GM19240 (cell line): ENCODE measurements around the gene GLYATL1.

Source experiments
- DNase-seq: peaks from one replicate; pipeline ENCODE4 v3.0.0; 2011; ENCODE audit warnings: low spot score; ENCODE audit not compliant: insufficient read length

The GLYATL1 gene

GRCh38 chr11:58926695-58927094, 12.6 kb upstream of the GLYATL1 start:
- no peak for DNase-seq

GRCh38 chr11:58927393-58928106, 11.7 kb upstream of the GLYATL1 start:
- DNase-seq: no peak

DNA sequence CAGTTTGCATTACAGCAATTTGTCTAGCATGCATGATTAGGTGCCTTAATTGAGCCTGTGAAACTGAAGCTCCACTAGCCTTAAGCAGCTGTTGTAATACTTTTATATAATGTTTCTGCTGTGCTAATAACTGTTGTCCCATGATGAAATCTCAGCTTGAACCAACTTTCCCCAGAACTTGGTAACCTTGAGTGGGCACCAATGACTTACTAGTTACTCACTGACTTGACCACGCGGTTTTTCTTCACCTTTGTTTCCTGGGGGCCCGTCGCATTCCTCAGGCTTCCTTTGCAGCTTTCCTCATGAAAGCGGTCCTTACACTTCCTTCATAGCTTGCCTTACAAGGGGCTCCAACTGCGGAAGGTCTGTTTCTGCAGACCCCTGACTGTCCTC, 11.2 kb upstream of the GLYATL1 start:
- DNase-seq: no peak

- no peak for DNase-seq
Measured at GRCh38 chr11:58928691-58929090, 10.6 kb upstream of the GLYATL1 start.

DNA sequence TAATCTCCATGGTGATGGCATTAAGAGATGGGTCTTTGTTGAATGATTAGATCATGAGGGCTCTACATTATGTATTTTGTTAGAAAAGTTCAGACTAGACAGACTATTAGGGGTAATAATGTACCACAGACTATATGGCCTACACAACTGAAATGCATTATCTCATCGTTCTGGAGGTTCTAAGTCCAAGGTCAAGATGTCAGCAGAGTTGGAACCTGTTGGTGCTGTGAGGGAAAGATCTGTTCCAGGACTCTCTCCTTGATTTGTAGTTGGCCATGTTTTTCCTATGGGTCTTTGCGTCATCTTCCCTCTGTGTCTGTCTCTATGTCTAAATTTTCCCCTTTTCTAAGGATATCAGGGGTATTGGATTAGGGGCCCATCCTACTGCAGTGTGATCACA, 8.4 kb upstream of the GLYATL1 start:
- no peak for DNase-seq

DNA sequence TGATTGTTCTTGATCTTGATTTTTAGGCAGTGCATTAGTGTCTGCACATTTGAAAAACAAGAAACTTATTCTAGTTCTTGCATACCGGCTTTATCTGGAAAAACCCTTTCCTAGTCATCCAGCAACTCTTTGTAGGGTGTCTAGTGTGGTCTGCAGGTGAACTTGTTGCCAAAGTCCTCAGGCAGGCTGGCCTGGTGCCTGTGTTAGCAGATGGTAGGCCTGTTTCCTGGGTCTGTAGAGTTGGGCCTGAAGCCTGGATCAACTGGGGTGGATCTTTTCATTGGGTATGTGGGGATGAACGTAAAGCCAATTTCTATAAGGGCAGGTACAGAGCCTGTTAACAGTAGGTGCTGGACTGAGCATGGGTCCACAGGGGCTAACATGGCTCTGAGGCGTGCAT, 5.6 kb upstream of the GLYATL1 start:
- DNase-seq: no peak

DNA sequence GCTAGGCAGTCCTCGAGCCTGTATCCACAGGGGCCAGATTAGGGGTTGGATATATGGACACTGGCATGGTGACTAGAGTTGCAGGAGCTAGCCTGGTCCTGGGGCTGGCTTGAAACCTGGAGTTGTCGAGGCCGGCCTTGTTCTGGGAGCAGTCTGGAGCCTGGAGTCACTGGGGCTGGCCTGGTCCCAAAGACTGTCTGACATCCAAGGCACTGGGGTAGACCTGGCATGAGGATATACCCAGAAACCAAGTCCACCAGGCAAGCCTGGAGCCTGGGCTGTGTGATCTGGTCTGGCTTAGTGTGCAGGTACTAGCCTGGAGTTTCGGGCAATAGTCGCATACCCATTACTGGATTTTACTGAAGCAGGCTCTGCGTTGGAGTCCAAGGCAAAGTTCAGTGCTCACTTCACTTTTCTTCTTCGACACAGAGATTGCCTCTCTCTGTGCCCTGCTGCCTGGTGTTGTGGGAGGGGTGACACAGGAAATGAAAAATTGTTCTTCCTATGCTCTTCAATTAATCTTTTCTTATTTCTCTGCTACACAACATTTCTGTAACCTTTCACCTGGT, 4.3 kb upstream of the GLYATL1 start:
- no peak for DNase-seq

DNA sequence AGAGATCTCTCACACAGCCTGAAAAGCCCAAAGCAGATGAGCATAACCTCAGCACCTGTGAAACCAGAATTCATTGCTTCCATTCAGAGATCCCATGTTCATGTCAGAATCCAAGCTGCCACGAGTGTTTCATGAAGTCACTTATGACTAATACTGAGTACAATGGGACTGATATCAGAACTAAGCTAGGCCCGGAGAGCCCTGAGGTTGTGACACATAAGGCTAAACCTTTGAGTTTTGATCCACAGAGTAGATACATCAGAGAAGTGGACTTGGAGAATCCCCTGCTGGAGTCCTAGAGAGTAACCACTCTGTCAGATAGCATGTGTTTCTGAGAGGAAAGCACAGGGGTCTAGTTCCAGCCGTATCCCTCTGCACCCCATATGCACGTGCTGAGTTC, 890 bp upstream of the GLYATL1 start:
- no peak for DNase-seq

- no peak for DNase-seq
Measured at GRCh38 chr11:58940028-58940427, 740 bp downstream of the GLYATL1 start.

GRCh38 chr11:58941838-58942237, 2.5 kb downstream of the GLYATL1 start:
- DNase-seq: no peak

DNA sequence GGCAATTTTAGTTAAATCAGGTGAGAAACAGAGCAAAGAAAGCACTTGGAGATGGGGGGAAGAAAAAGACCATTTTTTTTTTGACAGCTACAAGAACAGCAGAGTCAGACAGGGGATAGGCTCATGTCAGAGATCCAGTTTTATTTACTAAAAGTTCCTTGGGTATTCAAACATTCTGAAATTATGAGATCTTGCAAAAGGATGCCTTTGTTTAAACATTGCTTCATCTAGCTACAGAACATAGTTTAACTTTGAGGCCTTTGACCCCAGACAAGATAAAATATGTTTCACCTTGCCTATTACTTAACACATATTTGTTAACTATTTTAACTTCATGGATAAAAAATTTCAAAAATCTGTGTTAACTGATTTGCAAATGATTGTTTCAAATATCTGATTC, 6.4 kb downstream of the GLYATL1 start:
- DNase-seq: no peak

DNA sequence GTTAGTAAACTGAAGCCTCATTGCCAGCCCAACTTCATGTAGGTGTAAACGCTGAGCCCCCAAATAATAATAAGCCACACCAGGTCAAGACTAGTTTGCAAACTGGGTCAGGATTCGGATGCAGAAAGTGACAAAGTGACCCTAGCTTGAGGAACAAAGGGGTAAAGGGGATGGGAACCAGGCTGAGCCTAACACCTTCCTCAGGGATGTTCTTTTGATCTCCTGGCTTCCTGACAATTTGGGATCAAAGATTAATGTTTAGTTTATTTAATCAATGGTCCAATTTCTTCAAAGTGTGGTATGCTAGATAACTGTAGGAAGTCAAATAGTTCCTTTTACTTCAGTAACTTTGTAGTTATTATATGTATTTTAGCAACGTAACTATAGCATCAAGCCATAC, 9.9 kb downstream of the GLYATL1 start:
- DNase-seq: no peak

GRCh38 chr11:58957922-58958321, 18.6 kb downstream of the GLYATL1 start:
- DNase-seq: peak; percentile 8

GRCh38 chr11:58958500-58958899, 19.2 kb downstream of the GLYATL1 start:
- peak; percentile 33 for DNase-seq

- no peak for DNase-seq
Measured at GRCh38 chr11:58963551-58964104, 24.3 kb downstream of the GLYATL1 start.

- DNase-seq: no peak
Measured at GRCh38 chr11:58965246-58965985, 26.1 kb downstream of the GLYATL1 start.

DNA sequence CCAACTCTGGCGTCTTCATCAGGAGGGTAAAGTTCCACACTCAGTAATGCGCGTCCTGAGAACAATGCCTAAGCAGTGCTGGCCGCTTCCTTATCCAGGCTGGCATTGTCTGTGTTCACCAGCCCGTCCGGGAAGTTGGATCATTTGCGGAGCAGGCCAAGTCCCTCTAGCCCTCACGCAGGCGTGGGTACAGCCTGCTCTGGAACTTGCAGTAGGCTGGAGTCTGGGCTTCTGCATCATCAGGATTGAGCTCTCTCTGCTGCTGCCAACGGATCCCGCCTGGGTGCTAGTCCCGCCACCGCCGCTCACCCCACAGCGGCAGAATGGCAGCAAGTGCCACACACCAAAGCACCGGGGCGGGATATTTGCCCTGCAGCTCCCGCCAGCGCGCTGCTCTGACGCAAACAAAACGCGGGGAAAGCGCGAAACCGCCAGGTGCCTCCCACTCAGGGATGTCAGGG, 29.0 kb downstream of the GLYATL1 start:
- DNase-seq: no peak

GRCh38 chr11:58977470-58977869, 38.2 kb downstream of the GLYATL1 start:
- no peak for DNase-seq

GRCh38 chr11:58979222-58979621, 39.9 kb downstream of the GLYATL1 start:
- DNase-seq: no peak

- no peak for DNase-seq
Measured at GRCh38 chr11:58980159-58980843, 41.0 kb downstream of the GLYATL1 start.

DNA sequence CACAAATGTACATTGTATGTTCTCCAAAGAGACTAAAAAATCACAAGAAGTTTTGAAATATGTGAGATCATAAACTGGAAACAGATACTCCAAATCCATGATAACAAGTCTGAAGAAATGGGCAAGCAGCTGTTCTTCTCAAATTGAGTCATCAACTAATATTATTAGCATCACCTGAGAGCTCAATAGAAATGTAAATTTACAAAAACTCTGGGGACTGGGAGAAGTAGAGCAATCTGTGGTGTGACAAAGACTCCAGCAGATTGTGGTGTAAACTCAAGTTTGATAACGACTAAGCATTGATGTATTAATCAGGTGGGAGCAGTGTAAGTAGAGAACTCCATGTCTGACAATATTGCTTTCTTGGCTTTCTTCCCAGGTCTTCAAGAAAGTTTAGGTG, 53.2 kb downstream of the GLYATL1 start:
- no peak for DNase-seq

GRCh38 chr11:58994171-58994570, 54.9 kb downstream of the GLYATL1 start:
- DNase-seq: no peak
